GM23248 (cell line): ENCODE results near the gene ADGRD1. TPM values are rescaled to one million over a fixed set of nuclear protein-coding genes. Genes with fewer than 3 reads are reported as not detected.

Source experiments
- DNase-seq: peaks from one replicate; pipeline ENCODE4 v3.0.0-alpha.2; 2015
- H2AFZ ChIP-seq: fragments of 200-600 bp; sonication (generic); 2 replicates; pipeline ENCODE4 v1.6.1; 2016; ENCODE audit warnings: antibody characterized with exemption
- H3F3A ChIP-seq: fragments of 200-600 bp; sonication (generic); 2 replicates; pipeline ENCODE4 v1.6.1; 2016; ENCODE audit warnings: mild to moderate bottlenecking, antibody characterized with exemption, mixed run types; ENCODE audit not compliant: insufficient read depth
- H3K27ac ChIP-seq: fragments of 200-600 bp; sonication (generic); 2 replicates; pipeline ENCODE4 v1.5.1; 2016; ENCODE audit warnings: mild to moderate bottlenecking
- H3K27me3 ChIP-seq: fragments of 200-600 bp; sonication (generic); replicated peaks from 2 replicates; pipeline ENCODE4 v1.6.1; 2016; ENCODE audit warnings: mild to moderate bottlenecking; ENCODE audit not compliant: insufficient read depth
- H3K36me3 ChIP-seq: fragments of 200-600 bp; sonication (generic); 2 replicates; pipeline ENCODE4 v1.6.1; 2016; ENCODE audit warnings: low read depth, mild to moderate bottlenecking
- H3K4me1 ChIP-seq: fragments of 200-600 bp; sonication (generic); 2 replicates; pipeline ENCODE4 v1.6.1; 2016; ENCODE audit warnings: mild to moderate bottlenecking; ENCODE audit not compliant: insufficient read depth
- H3K4me2 ChIP-seq: fragments of 200-600 bp; sonication (generic); one replicate; pipeline ENCODE4 v1.6.1; 2016; ENCODE audit warnings: mild to moderate bottlenecking; ENCODE audit not compliant: unreplicated experiment
- H3K4me3 ChIP-seq: fragments of 200-600 bp; sonication (generic); 2 replicates; pipeline ENCODE4 v1.5.1; 2016; ENCODE audit warnings: mild to moderate bottlenecking
- H3K79me2 ChIP-seq: fragments of 200-600 bp; sonication (generic); 2 replicates; pipeline ENCODE4 v1.6.1; 2016; ENCODE audit warnings: mild to moderate bottlenecking; ENCODE audit not compliant: insufficient read depth
- H3K9ac ChIP-seq: fragments of 200-600 bp; sonication (generic); 2 replicates; pipeline ENCODE4 v1.6.1; 2016; ENCODE audit warnings: mild to moderate bottlenecking
- H3K9me2 ChIP-seq: fragments of 200-600 bp; sonication (generic); 2 replicates; pipeline ENCODE4 v1.6.1; 2016; ENCODE audit warnings: mixed run types, mild to moderate bottlenecking, moderate library complexity; ENCODE audit not compliant: insufficient read depth
- H3K9me3 ChIP-seq: fragments of 200-600 bp; sonication (generic); one replicate; pipeline ENCODE4 v1.6.1; 2017; ENCODE audit warnings: low read depth
- H4K20me1 ChIP-seq: fragments of 200-600 bp; sonication (generic); 2 replicates; pipeline ENCODE4 v1.6.0; 2016; ENCODE audit not compliant: insufficient read depth
- EZH2 ChIP-seq: fragments of 200-600 bp; sonication (generic); IDR thresholded peaks from 2 replicates; pipeline ENCODE4 v1.6.1; 2018; ENCODE audit warnings: antibody characterized with exemption, mild to moderate bottlenecking; ENCODE audit not compliant: insufficient read depth, poor library complexity, severe bottlenecking
- EZH2phosphoT487 ChIP-seq: fragments of 200-600 bp; sonication (generic); IDR thresholded peaks from 2 replicates; pipeline ENCODE4 v1.6.1; 2018; ENCODE audit warnings: antibody characterized with exemption, moderate library complexity, mild to moderate bottlenecking, low read depth; ENCODE audit not compliant: insufficient read depth
- WGBS, 2 experiments: methylation state at CpG; one replicate each; pipeline ENCODE4 v1.1.6; 2015 to 2017; ENCODE audit warnings: low lambda C conversion rate in 2 of 2, low coverage in 1 of 2; ENCODE audit errors: missing lambda C conversion rate in 2 of 2; 5-methylcytosine and 5-hydroxymethylcytosine counted together
- in situ Hi-C: fragments of 300-500 bp; cut with MboI; formaldehyde crosslinking; loops from 2 replicates; pipeline ENCODE4 v1.15.0; 2020
- polyA plus RNA-seq: library from polyadenylated mRNA; unstranded; fragments of >200 nt; fragmentation: Nextera tagmentation; extraction: Ambion mirVana; gene quantifications from 2 replicates; pipeline ENCODE4 v1.2.1, GENCODE V29; 2016
- total RNA-seq: library from RNA; depleted of rRNA; stranded (reverse); fragments of >200 nt; shearing (Covaris generic); gene quantifications from 2 replicates; pipeline ENCODE4 v1.2.3, GENCODE V29; 2014

ADGRD1 gene
- total and polyA plus RNA-seq, 2 experiments from 2014 or later = 7.9 to 11.2 TPM

- Histone ChIP-seq H4K20me1 (no peaks in the 10 kb centered on the region), H3K27me3 (no peaks in the 10 kb centered on the region), H3K4me3 (no peak overlapping the region), H3F3A (no peaks in the 10 kb centered on the region), H3K4me1 (no peaks in the 10 kb centered on the region), H3K27ac (no peak overlapping the region), H3K36me3 (no peaks in the 10 kb centered on the region), H3K79me2 (no peaks in the 10 kb centered on the region), H3K4me2 (no peak overlapping the region), H2AFZ (no peak overlapping the region), H3K9me3 (no peaks in the 10 kb centered on the region), H3K9ac (no peak overlapping the region), H3K9me2 (no peaks in the 10 kb centered on the region)
- TF ChIP-seq EZH2phosphoT487 (no peak), EZH2 (no peak)
- WGBS, 2 experiments = 79 to 83% methylated on average over 26 of the region's 26 CpGs
- in situ Hi-C loops = no loop called here
- no peak for DNase-seq
These were observed 54.6 kb downstream of the ADGRD1 start for GRCh38 chr12:131008131-131008912.

- Histone ChIP-seq H3K36me3 (no peaks in the 10 kb centered on the region), H3K9me2 (no peaks in the 10 kb centered on the region), H3K4me1 (no peaks in the 10 kb centered on the region), H4K20me1 (no peaks in the 10 kb centered on the region), H3F3A (no peaks in the 10 kb centered on the region), H3K4me2 (no peak overlapping the region), H3K9ac (no peak overlapping the region), H3K9me3 (no peaks in the 10 kb centered on the region), H3K4me3 (no peak overlapping the region), H3K27me3 (no peaks in the 10 kb centered on the region), H2AFZ (no peak overlapping the region), H3K79me2 (no peaks in the 10 kb centered on the region), H3K27ac (no peak overlapping the region)
- WGBS, 2 experiments = 85 to 91% methylated on average over 15 to 17 of the region's 17 CpGs
- in situ Hi-C loops = no loop called here
- TF ChIP-seq EZH2 = no peak
- TF ChIP-seq EZH2phosphoT487 = no peak
- no peak for DNase-seq
These were observed 55.2 kb downstream of the ADGRD1 start for GRCh38 chr12:131008913-131009270.

- no peak for DNase-seq
- H3K4me1 ChIP-seq = no peaks in the 10 kb centered on the region
- H3K79me2 ChIP-seq = no peaks in the 10 kb centered on the region
- H3K27me3 ChIP-seq = no peaks in the 10 kb centered on the region
- TF ChIP-seq EZH2 (no peak), EZH2phosphoT487 (no peak)
- H3K4me2 ChIP-seq = no peak overlapping the region
- H3K9me2 ChIP-seq = no peaks in the 10 kb centered on the region
- H3K4me3 ChIP-seq = no peak overlapping the region
- H3F3A ChIP-seq = no peaks in the 10 kb centered on the region
- no peaks in the 10 kb centered on the region for H3K36me3 ChIP-seq
- in situ Hi-C loops = no loop called here
- no peaks in the 10 kb centered on the region for H4K20me1 ChIP-seq
- no peak overlapping the region for H3K27ac ChIP-seq
- H2AFZ ChIP-seq = no peak overlapping the region
- H3K9ac ChIP-seq = no peak overlapping the region
- WGBS, 2 experiments = 88 to 93% methylated on average over 21 of the region's 21 CpGs
- H3K9me3 ChIP-seq = no peaks in the 10 kb centered on the region
These were observed 56.1 kb downstream of the ADGRD1 start for GRCh38 chr12:131009595-131010395.

- 75 to 81% methylated on average over 16 to 17 of the region's 18 CpGs for WGBS, 2 experiments
- Histone ChIP-seq H3K27ac (no peak overlapping the region), H3K9me3 (no peaks in the 10 kb centered on the region), H3K27me3 (no peaks in the 10 kb centered on the region), H2AFZ (no peak overlapping the region), H3K79me2 (no peaks in the 10 kb centered on the region), H4K20me1 (no peaks in the 10 kb centered on the region), H3K36me3 (no peaks in the 10 kb centered on the region), H3K9ac (no peak overlapping the region), H3K9me2 (no peaks in the 10 kb centered on the region), H3K4me1 (no peaks in the 10 kb centered on the region), H3F3A (no peaks in the 10 kb centered on the region), H3K4me3 (no peak overlapping the region), H3K4me2 (no peak overlapping the region)
- TF ChIP-seq EZH2phosphoT487 (no peak), EZH2 (no peak)
- DNase-seq = no peak
- in situ Hi-C loops = no loop called here
These were observed 56.9 kb downstream of the ADGRD1 start for GRCh38 chr12:131010396-131011131.
